K562 (cell line): ENCODE measurements around the gene PGP.

Source experiments
- DEAF1 ChIP-seq: fragments of 450-650 bp; formaldehyde crosslinking; IDR thresholded peaks from 2 replicates; pipeline ENCODE4 v1.4.0; 2020; ENCODE audit warnings: mild to moderate bottlenecking, moderate library complexity
- EZH2 ChIP-seq: IDR thresholded peaks from 2 replicates; pipeline ENCODE4 v1.6.1; 2012; ENCODE audit warnings: low read depth, mild to moderate bottlenecking, inconsistent platforms, low read length, borderline replicate concordance
- LCOR ChIP-seq: sonication (generic); formaldehyde crosslinking; IDR thresholded peaks from 2 replicates; pipeline ENCODE4 v1.8.0; 2022; ENCODE audit warnings: mild to moderate bottlenecking, missing genetic modification reagents
- SIN3A ChIP-seq, 2 experiments: fragments of 150-350 bp in 1 of 2; IDR thresholded peaks; 2 replicates each; pipeline ENCODE4 v1.6.1; 2011 to 2016; ENCODE audit warnings: borderline replicate concordance in 2 of 2, low read depth in 2 of 2, low read length in 2 of 2, mild to moderate bottlenecking in 2 of 2, moderate library complexity in 2 of 2; ENCODE audit not compliant: control insufficient read depth in 1 of 2
- ZC3H11A ChIP-seq: IDR thresholded peaks from 2 replicates; pipeline ENCODE4 v1.6.1; 2012; ENCODE audit warnings: low read depth, low read length, improper control_type of control experiment

DNA sequence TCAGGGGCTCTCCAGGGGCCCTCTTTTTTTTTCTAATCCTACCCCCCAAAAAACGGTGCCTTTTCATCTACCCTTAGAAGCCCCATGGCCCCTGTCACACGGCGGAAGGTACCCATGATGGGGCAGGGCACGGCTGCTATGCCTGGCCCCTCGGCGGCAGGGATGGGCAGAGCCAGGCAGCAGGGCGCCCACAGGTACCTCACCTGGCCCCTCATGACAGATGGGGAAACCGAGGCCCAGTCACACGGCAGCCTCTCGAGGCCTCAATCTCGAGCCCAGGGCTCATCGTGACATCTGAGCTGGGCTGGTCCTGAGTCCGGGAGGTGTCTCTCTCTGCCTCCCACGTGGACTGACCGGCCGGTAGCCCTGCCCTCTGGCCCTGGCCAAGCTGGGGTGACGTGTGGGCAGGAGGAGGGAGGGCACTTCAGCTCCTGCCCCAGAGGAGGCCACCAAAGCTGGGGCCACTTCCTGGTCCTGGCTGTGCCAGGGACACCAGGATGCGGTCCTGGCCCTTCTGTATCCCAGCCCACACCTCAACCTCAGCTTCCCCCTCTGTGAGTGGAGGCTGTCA is 47.5 kb downstream of the PGP start:
- TF ChIP-seq DEAF1 (CRISPR knock-in tag): no peak
- no peak for TF ChIP-seq LCOR (CRISPR knock-in tag)
- no peak for TF ChIP-seq EZH2
- TF ChIP-seq SIN3A (IDR thresholded peaks at IDR 0.05; ENCODE audit: borderline replicate concordance in 2 of 2, control insufficient read depth in 1 of 2, low read depth in 2 of 2, low read length in 2 of 2): no peak
- TF ChIP-seq ZC3H11A: no peak
